GM12874 (cell line): Measurements from ENCODE around the gene RHEB.

Source experiments
- TF ChIP-seq, protein P1 (sequence below): IDR thresholded peaks from 2 replicates; pipeline ENCODE4 v1.5.1; 2011; ENCODE audit warnings: low read depth, mild to moderate bottlenecking, control low read depth, low read length, moderate library complexity; ENCODE audit not compliant: insufficient read depth

The RHEB gene

DNA sequence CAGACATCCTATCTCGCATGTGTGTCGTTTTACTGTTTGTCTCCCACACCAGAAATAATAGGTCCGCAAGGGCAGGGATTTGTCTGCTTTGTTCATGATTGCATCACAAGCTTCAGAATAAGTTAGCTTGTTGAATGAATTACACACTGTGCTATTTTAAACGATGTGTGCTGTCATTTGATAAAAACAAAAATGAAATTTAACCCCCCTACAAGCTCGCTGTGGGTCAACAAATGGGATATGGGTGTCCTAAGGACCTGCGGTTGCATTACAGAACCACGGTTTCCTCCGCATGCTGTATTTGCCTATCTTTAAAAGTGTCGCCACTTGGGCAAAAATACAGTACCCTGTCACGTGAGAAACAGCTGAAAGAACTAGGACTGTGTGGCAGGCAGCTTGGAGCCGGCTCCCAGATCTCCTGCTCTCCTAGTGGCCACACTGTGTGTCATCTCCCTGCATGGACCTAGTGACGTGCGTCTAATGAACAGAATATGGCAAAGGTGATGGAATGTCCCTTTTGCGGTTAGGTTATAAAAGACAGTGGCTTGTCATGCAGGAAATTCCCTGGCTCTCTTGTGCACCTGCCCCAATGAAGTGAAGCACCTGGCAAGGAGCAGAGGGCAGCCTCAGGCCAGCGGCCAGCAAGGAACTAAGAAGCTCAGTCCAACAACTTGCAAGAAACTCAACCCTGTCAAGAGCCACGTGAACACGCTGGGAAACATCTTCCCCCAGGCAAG lies 46.9 kb downstream of the RHEB start:
- TF ChIP-seq, protein P1, sequence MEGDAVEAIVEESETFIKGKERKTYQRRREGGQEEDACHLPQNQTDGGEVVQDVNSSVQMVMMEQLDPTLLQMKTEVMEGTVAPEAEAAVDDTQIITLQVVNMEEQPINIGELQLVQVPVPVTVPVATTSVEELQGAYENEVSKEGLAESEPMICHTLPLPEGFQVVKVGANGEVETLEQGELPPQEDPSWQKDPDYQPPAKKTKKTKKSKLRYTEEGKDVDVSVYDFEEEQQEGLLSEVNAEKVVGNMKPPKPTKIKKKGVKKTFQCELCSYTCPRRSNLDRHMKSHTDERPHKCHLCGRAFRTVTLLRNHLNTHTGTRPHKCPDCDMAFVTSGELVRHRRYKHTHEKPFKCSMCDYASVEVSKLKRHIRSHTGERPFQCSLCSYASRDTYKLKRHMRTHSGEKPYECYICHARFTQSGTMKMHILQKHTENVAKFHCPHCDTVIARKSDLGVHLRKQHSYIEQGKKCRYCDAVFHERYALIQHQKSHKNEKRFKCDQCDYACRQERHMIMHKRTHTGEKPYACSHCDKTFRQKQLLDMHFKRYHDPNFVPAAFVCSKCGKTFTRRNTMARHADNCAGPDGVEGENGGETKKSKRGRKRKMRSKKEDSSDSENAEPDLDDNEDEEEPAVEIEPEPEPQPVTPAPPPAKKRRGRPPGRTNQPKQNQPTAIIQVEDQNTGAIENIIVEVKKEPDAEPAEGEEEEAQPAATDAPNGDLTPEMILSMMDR: peak; percentile 8; the same call in 1 of the 2 replicates

DNA sequence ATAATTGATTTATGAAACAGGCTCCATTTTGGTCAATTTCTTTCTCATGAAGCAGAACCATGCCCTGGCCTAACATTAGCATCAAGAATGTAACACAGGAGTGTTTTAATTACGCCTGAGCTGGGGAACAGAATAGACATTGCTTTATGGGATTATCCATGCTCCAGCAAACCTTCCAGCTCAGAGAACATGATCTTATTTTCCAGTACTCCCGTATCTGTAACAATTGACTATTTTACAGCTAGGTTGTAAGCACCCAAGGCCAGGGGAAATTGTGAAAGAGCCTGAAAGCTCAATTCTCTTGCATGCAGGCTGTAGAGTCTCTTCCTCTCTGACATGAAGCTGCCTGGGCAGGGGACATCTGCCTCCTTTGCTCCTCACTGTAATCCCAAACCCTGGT lies 49.0 kb downstream of the RHEB start:
- TF ChIP-seq, protein P1: no peak

DNA sequence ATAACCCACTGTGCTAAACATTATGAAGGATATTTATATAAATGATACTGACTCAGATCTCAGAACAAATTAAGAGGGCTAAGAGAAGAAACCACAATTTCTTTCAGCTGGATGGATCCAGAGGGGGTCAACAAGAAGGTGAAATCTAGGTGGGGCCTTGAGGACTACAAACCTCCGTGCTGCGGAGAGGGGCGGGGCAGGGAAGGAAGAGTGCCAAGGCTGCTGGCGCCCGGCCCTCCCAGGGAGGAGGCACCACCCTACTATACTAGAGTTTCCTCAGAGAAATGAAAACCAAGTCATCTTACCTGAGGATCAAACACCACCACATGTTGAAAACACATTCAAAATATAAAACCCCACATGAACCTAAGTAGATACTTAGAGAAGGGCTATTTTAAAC lies 50.4 kb downstream of the RHEB start:
- TF ChIP-seq, protein P1: no peak

DNA sequence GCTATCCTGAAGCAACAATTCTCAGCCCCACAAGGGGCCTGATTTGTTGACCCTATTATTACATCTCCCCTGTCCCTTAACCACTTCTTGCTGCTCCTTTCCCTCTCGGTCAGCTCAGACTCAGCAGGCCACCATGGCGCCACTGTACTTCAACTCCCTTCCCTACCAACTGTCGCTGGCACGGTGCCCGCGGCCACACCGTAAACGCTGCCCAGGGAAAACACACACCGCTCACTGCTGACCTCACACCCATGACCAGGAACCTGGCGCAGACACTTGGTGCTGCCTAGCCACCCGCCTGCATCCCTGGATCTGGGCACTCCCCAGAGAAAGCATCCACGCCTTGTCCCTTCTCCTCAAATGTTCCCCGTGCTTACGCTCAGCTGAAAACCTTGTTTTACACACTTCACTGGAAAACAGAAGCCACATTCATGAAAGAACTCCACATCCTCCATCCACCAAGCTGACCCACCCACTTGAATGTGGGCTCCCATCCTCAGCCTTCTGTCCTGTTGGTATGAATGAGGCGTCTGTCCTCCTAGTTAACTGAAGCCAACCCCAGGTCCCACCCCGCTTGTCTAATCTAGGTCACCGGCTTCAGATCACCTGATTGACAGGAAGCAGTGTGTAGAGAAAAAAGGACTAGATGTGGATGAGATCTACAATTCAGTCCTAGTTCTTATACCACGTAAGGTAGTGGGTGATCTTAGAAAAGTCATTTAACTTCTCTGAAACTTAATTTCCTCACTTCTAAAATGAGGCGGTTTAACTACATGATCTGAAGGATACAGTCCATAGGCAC lies 51.3 kb downstream of the RHEB start:
- TF ChIP-seq, protein P1: no peak

DNA sequence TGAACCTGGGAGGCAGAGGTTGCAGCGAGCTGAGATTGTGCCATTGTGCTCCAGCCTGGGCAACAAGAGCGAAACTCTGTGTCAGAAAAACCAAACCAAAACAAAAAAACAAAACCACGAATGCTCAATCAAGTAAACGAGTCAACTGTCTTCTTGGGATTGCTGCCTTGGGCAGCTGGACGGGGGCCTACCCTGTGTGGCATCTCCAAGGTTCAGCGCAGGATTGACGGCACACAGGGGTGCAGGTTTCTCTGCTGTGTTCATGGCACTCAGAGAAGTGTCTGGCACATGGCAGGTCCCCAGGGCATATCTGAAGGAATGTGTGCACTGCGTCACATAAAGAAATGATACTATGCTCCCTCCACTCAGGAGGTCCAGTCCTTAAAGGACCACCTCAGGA lies 54.5 kb downstream of the RHEB start:
- TF ChIP-seq, protein P1: no peak

DNA sequence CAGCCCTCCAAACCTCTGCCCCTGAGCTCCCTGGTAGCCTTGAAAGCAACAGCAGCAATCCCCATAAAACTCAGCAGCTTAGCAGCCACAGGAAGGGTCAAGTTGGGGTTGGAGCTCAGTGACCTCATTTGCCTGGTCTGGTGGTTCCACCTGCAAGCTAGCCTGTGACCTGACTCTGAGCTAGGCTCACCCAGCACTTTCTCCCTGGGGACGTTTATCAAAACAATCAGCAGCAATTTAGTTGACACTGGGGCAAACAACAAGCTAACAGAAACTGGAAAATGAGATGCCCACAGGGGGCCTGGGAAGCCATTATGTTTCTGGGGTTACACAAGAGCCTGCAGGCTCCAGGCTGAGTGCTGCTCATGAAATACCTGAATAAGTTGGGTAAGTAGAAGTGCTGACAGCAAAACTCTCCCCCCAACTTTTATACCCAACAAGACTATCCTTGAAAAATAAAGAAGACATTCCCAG lies 57.4 kb downstream of the RHEB start:
- TF ChIP-seq, protein P1: no peak

DNA sequence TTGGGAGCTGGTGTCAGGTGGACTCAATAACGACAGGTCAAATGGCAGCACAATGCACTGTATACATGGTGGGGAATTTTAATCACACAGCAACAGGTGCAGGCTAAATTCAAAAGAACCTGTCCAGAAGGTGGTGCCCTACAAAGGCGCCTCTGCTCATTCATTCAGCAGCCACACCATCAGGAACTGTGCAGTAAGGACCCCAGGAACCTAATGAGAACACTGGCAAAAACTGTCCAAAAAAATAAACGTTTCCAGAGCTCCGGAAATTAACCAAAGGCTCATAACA lies 57.8 kb downstream of the RHEB start:
- TF ChIP-seq, protein P1: no peak
